Neural progenitor cell (in vitro differentiated cells): ENCODE data around the gene LTBP2. TPM values are rescaled to one million over a fixed set of nuclear protein-coding genes. Genes with fewer than 3 reads are reported as not detected.

ENCODE experiments used
- DNase-seq: peaks from one replicate; pipeline ENCODE4 v3.0.0-alpha.2; 2016; ENCODE audit warnings: low spot score
- H2AFZ ChIP-seq: fragments of 200-600 bp; sonication (generic); replicated peaks from 2 replicates; pipeline ENCODE4 v1.6.1; 2016; ENCODE audit warnings: antibody characterized with exemption
- H3F3A ChIP-seq: fragments of 200-600 bp; sonication (generic); 2 replicates; pipeline ENCODE4 v1.6.1; 2016; ENCODE audit warnings: antibody characterized with exemption, low read depth
- H3K27ac ChIP-seq: fragments of 200-600 bp; sonication (generic); 2 replicates; pipeline ENCODE4 v1.5.1; 2016; ENCODE audit warnings: mild to moderate bottlenecking
- H3K27me3 ChIP-seq: fragments of 200-600 bp; sonication (generic); 2 replicates; pipeline ENCODE4 v1.6.1; 2016; ENCODE audit warnings: mild to moderate bottlenecking, moderate library complexity
- H3K36me3 ChIP-seq: fragments of 200-600 bp; sonication (generic); 2 replicates; pipeline ENCODE4 v1.5.1; 2016
- H3K4me1 ChIP-seq: fragments of 200-600 bp; sonication (generic); 2 replicates; pipeline ENCODE4 v1.6.1; 2016; ENCODE audit warnings: mixed run types
- H3K4me2 ChIP-seq: fragments of 200-600 bp; sonication (generic); 2 replicates; pipeline ENCODE4 v1.6.1; 2016
- H3K4me3 ChIP-seq: fragments of 200-600 bp; sonication (generic); 2 replicates; pipeline ENCODE4 v1.5.1; 2016
- H3K79me2 ChIP-seq: fragments of 200-600 bp; sonication (generic); 2 replicates; pipeline ENCODE4 v1.6.1; 2016; ENCODE audit warnings: low read depth
- H3K9ac ChIP-seq: fragments of 200-600 bp; sonication (generic); 2 replicates; pipeline ENCODE4 v1.6.1; 2016
- H3K9me3 ChIP-seq: fragments of 200-600 bp; sonication (generic); 2 replicates; pipeline ENCODE4 v1.5.1; 2016; ENCODE audit warnings: low read depth
- H4K20me1 ChIP-seq: fragments of 200-600 bp; sonication (generic); 2 replicates; pipeline ENCODE4 v1.6.1; 2016; ENCODE audit warnings: low read depth
- H3K27ac Mint-ChIP-seq: 3 replicates; pipeline ENCODE4 v1.8.0; 2021; ENCODE audit warnings: mixed read lengths
- H3K27me3 Mint-ChIP-seq: 2 replicates; pipeline ENCODE4 v1.8.0; 2022; ENCODE audit warnings: low read depth, mild to moderate bottlenecking, inconsistent platforms, moderate library complexity, mixed read lengths; ENCODE audit not compliant: insufficient read depth
- H3K36me3 Mint-ChIP-seq: 3 replicates; pipeline ENCODE4 v1.8.0; 2021; ENCODE audit warnings: mixed read lengths
- H3K4me1 Mint-ChIP-seq: 3 replicates; pipeline ENCODE4 v1.8.0; 2021; ENCODE audit warnings: mixed read lengths
- H3K4me3 Mint-ChIP-seq: 3 replicates; pipeline ENCODE4 v1.8.0; 2021; ENCODE audit warnings: mild to moderate bottlenecking, moderate library complexity, mixed read lengths
- H3K9me3 Mint-ChIP-seq: 3 replicates; pipeline ENCODE4 v1.8.0; 2020; ENCODE audit warnings: mixed read lengths
- EZH2 ChIP-seq: fragments of 200-600 bp; sonication (generic); IDR thresholded peaks from 2 replicates; pipeline ENCODE4 v1.6.1; 2017; ENCODE audit warnings: antibody characterized with exemption, mild to moderate bottlenecking, moderate library complexity
- EZH2phosphoT487 ChIP-seq: fragments of 200-600 bp; sonication (generic); IDR thresholded peaks from 2 replicates; pipeline ENCODE4 v1.6.1; 2017; ENCODE audit warnings: antibody characterized with exemption
- total RNA-seq: library from RNA; depleted of rRNA; stranded (reverse); fragments of >200 nt; gene quantifications from 2 replicates; pipeline ENCODE4 v1.2.3, GENCODE V29; 2015; ENCODE audit warnings: low replicate concordance
- TF ChIP-seq, protein P1 (sequence below): fragments of 200-600 bp; sonication (generic); IDR thresholded peaks from 2 replicates; pipeline ENCODE4 v1.5.1; 2017; ENCODE audit warnings: antibody characterized with exemption, mild to moderate bottlenecking

The LTBP2 gene
- total RNA-seq, 1 donor from 2014 or later = 0.43 TPM

GRCh38 chr14:74592476-74593201 lies 19.4 kb downstream of the LTBP2 start:
- H3K4me1 ChIP-seq = no peaks in the 10 kb centered on the region
- H3K9me3 ChIP-seq = no peaks in the 10 kb centered on the region
- no peak for TF ChIP-seq EZH2phosphoT487
- TF ChIP-seq EZH2 = no peak
- TF ChIP-seq, protein P1, sequence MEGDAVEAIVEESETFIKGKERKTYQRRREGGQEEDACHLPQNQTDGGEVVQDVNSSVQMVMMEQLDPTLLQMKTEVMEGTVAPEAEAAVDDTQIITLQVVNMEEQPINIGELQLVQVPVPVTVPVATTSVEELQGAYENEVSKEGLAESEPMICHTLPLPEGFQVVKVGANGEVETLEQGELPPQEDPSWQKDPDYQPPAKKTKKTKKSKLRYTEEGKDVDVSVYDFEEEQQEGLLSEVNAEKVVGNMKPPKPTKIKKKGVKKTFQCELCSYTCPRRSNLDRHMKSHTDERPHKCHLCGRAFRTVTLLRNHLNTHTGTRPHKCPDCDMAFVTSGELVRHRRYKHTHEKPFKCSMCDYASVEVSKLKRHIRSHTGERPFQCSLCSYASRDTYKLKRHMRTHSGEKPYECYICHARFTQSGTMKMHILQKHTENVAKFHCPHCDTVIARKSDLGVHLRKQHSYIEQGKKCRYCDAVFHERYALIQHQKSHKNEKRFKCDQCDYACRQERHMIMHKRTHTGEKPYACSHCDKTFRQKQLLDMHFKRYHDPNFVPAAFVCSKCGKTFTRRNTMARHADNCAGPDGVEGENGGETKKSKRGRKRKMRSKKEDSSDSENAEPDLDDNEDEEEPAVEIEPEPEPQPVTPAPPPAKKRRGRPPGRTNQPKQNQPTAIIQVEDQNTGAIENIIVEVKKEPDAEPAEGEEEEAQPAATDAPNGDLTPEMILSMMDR = no peak
- Mint-ChIP-seq H3K36me3 (no peaks in the 10 kb centered on the region), H3K27ac (peak overlapping the region; percentile 30), H3K4me1 (peaks cover 8% of the 10 kb centered on the region), H3K27me3 (peaks cover 5% of the 10 kb centered on the region), H3K4me3 (no peak overlapping the region), H3K9me3 (no peaks in the 10 kb centered on the region)
- H2AFZ ChIP-seq = no peak overlapping the region
- H3K27ac ChIP-seq = no peak overlapping the region
- no peak overlapping the region for H3K9ac ChIP-seq
- no peak overlapping the region for H3K4me2 ChIP-seq
- no peaks in the 10 kb centered on the region for H3K36me3 ChIP-seq
- H3F3A ChIP-seq = no peaks in the 10 kb centered on the region
- no peaks in the 10 kb centered on the region for H3K27me3 ChIP-seq
- H3K79me2 ChIP-seq = no peaks in the 10 kb centered on the region
- H4K20me1 ChIP-seq = no peaks in the 10 kb centered on the region
- no peak overlapping the region for H3K4me3 ChIP-seq
- no peak for DNase-seq

GRCh38 chr14:74591899-74592298 lies 20.1 kb downstream of the LTBP2 start:
- peaks cover 8% of the 10 kb centered on the region for H3K4me1 Mint-ChIP-seq
- no peak overlapping the region for H3K4me2 ChIP-seq

GRCh38 chr14:74591394-74591793 lies 20.6 kb downstream of the LTBP2 start:
- DNase-seq = no peak
- Mint-ChIP-seq H3K36me3 (no peaks in the 10 kb centered on the region), H3K27me3 (peaks cover 7% of the 10 kb centered on the region), H3K4me3 (no peak overlapping the region), H3K9me3 (no peaks in the 10 kb centered on the region), H3K4me1 (peaks cover 8% of the 10 kb centered on the region), H3K27ac (no peak overlapping the region)
- H2AFZ ChIP-seq = no peak overlapping the region
- no peaks in the 10 kb centered on the region for H3F3A ChIP-seq
- H3K9me3 ChIP-seq = no peaks in the 10 kb centered on the region
- H3K27me3 ChIP-seq = no peaks in the 10 kb centered on the region
- TF ChIP-seq, protein P1 = no peak
- TF ChIP-seq EZH2 (no peak), EZH2phosphoT487 (no peak)
- H3K9ac ChIP-seq = no peak overlapping the region
- H3K4me1 ChIP-seq = no peaks in the 10 kb centered on the region
- no peaks in the 10 kb centered on the region for H4K20me1 ChIP-seq
- H3K36me3 ChIP-seq = no peaks in the 10 kb centered on the region
- H3K79me2 ChIP-seq = no peaks in the 10 kb centered on the region
- no peak overlapping the region for H3K4me2 ChIP-seq
- no peak overlapping the region for H3K4me3 ChIP-seq
- H3K27ac ChIP-seq = no peak overlapping the region

More at GRCh38 chr14:74591899-74592298, 20.1 kb downstream of the LTBP2 start:
- H3K27ac Mint-ChIP-seq = no peak overlapping the region
- no peak for DNase-seq
- H3K9ac ChIP-seq = no peak overlapping the region
- H2AFZ ChIP-seq = no peak overlapping the region
- no peaks in the 10 kb centered on the region for H3K9me3 ChIP-seq
- H3K4me3 ChIP-seq = no peak overlapping the region
- no peaks in the 10 kb centered on the region for H4K20me1 ChIP-seq
- TF ChIP-seq, protein P1 = no peak
- TF ChIP-seq EZH2phosphoT487 (no peak), EZH2 (no peak)
- H3K4me1 ChIP-seq = no peaks in the 10 kb centered on the region
- H3F3A ChIP-seq = no peaks in the 10 kb centered on the region
- H3K4me3 Mint-ChIP-seq = no peak overlapping the region
- H3K27me3 ChIP-seq = no peaks in the 10 kb centered on the region
- H3K79me2 ChIP-seq = no peaks in the 10 kb centered on the region
- H3K36me3 ChIP-seq = no peaks in the 10 kb centered on the region
- no peaks in the 10 kb centered on the region for H3K9me3 Mint-ChIP-seq
- H3K27ac ChIP-seq = no peak overlapping the region
- peaks cover 7% of the 10 kb centered on the region for H3K27me3 Mint-ChIP-seq
- no peaks in the 10 kb centered on the region for H3K36me3 Mint-ChIP-seq
